Measurements from ENCODE around the gene AWAT1. TPM values are rescaled to one million over a fixed set of nuclear protein-coding genes. Genes with fewer than 3 reads are reported as not detected.
A peak's percentile ranks its signal among the peaks of the same experiment; 100 is the strongest.
"Not testable (repeated sequence)": the region's sequence is repeated elsewhere in the genome, so short reads cannot be mapped to it uniquely, and the experiment has no call there.

AWAT1 gene
- total RNA-seq = not detected in 2 replicates
- long read RNA-seq = 0 reads

DNA sequence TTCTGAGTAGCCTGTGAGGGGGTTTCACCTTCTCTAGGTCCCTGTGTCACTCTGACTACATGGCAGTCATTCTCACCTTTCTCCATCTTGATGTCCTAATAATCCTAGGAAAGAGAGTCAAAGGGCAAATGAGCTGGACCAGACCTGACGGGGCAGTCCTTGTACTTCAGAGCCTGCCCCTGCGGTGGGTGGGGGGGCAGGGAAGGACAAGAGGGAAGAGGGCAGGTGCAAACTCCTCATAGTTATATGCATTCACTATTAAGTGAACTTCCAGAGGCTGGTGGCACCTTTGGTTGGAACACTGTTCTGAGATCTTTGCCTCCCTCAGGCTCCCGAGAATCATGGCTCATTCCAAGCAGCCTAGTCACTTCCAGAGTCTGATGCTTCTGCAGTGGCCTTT lies at the start of gene AWAT1:
TSS of gene AWAT1 (plus strand) at position 301 of the 400 bp plus-strand sequence. CDS start at position 342, 41 bp downstream.
- TF ChIP-seq, protein P1, sequence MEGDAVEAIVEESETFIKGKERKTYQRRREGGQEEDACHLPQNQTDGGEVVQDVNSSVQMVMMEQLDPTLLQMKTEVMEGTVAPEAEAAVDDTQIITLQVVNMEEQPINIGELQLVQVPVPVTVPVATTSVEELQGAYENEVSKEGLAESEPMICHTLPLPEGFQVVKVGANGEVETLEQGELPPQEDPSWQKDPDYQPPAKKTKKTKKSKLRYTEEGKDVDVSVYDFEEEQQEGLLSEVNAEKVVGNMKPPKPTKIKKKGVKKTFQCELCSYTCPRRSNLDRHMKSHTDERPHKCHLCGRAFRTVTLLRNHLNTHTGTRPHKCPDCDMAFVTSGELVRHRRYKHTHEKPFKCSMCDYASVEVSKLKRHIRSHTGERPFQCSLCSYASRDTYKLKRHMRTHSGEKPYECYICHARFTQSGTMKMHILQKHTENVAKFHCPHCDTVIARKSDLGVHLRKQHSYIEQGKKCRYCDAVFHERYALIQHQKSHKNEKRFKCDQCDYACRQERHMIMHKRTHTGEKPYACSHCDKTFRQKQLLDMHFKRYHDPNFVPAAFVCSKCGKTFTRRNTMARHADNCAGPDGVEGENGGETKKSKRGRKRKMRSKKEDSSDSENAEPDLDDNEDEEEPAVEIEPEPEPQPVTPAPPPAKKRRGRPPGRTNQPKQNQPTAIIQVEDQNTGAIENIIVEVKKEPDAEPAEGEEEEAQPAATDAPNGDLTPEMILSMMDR (conservative IDR thresholded peaks at IDR 0.05) = no peak
- peaks cover 2% of the 10 kb centered on the region for H3K27me3 Mint-ChIP-seq (ENCODE audit: low read depth)
- H3K36me3 Mint-ChIP-seq (ENCODE audit: low read depth) = no peaks in the 10 kb centered on the region
- H3K4me1 Mint-ChIP-seq = no peaks in the 10 kb centered on the region
- no peak for DNase-seq (ENCODE audit: low read depth, low spot score)
- peaks cover 11% of the 10 kb centered on the region for H3K9me3 Mint-ChIP-seq
- no peak within 1 kb of the TSS for H3K27ac Mint-ChIP-seq (ENCODE audit: unreplicated experiment)
- no peak within 1 kb of the TSS for H3K4me3 Mint-ChIP-seq

DNA sequence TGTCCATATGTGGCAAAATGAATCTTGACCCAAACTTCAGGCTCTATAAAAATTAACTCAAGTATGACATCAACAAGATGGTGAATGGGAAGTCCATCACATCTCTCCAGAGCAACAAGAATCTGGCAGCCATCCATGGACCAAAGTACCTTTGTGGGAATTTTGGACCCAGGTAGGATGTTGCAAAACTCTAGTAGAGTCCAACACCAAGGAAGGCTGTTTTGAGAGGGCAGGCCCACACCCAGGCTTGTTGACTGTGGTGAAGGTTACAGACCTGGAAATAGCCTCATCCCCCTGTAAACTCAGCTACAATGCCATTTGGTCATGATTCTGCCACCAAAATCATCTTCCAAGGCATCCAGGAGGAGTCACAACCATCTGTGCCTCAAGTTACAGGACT lies 44.2 kb upstream of the AWAT1 start:
- H3K27ac Mint-ChIP-seq (ENCODE audit: unreplicated experiment) = no peak overlapping the region
- H3K4me3 Mint-ChIP-seq = no peak overlapping the region
- H3K27me3 Mint-ChIP-seq (ENCODE audit: low read depth) = peaks cover 2% of the 10 kb centered on the region
- TF ChIP-seq, protein P1 (conservative IDR thresholded peaks at IDR 0.05) = no peak
- DNase-seq (ENCODE audit: low read depth, low spot score) = no peak
- peaks cover 16% of the 10 kb centered on the region for H3K9me3 Mint-ChIP-seq
- H3K4me1 Mint-ChIP-seq = no peaks in the 10 kb centered on the region
- no peaks in the 10 kb centered on the region for H3K36me3 Mint-ChIP-seq (ENCODE audit: low read depth)

DNA sequence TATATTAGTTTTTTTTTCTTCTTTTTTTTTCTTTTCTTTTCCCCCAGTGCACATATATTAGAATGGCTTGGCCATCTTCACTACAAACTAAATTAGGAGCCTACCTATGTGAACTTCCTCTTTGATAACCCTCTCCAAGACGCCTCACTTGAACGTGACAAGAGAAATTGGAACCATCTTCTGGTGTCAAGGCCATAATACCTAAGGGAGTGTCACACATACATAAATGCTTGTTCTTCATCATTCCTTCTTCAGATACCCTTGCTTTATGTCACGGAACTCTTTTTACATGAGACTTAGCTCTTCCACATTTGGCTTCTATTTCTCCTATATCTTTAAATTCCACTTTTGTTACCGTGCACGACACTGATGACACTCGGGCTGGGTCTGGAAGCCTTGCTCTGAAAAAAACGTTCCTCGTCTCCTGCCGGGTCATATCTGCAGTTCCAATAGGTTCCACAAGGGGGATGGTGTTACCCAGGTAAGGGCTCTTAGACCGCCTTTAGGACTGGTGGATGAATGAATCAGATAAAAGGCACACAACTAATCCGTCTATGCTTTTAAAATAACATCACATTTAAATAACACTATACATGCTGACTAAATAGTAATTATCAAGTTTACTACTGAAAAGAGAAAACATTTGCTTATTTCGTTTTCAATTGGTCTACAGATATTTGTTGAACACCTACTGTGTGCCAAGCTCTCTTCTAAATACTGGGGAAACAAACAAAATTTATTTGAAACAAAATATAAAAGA lies 37.3 kb upstream of the AWAT1 start:
- peaks cover 9% of the 10 kb centered on the region for H3K9me3 Mint-ChIP-seq
- H3K36me3 Mint-ChIP-seq (ENCODE audit: low read depth) = no peaks in the 10 kb centered on the region
- peaks cover 2% of the 10 kb centered on the region for H3K27me3 Mint-ChIP-seq (ENCODE audit: low read depth)
- H3K4me3 Mint-ChIP-seq = no peak overlapping the region
- H3K27ac Mint-ChIP-seq (ENCODE audit: unreplicated experiment) = no peak overlapping the region
- H3K4me1 Mint-ChIP-seq = no peaks in the 10 kb centered on the region
- TF ChIP-seq, protein P1 (conservative IDR thresholded peaks at IDR 0.05) = peak; percentile 67
- peak; percentile 48 for DNase-seq (ENCODE audit: low read depth, low spot score)

DNA sequence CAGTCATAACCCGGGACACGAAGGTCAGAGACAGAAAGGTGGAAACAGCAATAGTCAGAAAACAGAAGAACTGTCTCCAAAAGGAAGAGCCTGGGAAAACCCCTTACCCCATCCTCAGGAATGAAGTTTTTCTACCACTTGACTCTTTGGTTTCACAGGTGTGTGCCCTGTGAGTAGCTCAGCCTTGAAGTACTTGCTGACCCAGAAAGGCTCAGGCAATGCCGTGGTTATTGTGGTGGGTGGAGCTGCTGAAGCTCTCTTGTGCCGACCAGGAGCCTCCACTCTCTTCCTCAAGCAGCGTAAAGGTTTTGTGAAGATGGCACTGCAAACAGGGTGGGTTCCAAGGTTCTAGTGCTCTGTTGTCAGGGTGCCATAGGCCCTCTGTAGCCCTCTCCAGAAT lies 32.7 kb upstream of the AWAT1 start:
- Mint-ChIP-seq H3K4me1 (no peaks in the 10 kb centered on the region), H3K36me3 (ENCODE audit: low read depth) (no peaks in the 10 kb centered on the region), H3K27ac (ENCODE audit: unreplicated experiment) (no peak overlapping the region), H3K9me3 (peaks cover 10% of the 10 kb centered on the region), H3K27me3 (ENCODE audit: low read depth) (peaks cover 6% of the 10 kb centered on the region), H3K4me3 (no peak overlapping the region)
- TF ChIP-seq, protein P1 (conservative IDR thresholded peaks at IDR 0.05) = no peak
- no peak for DNase-seq (ENCODE audit: low read depth, low spot score)

DNA sequence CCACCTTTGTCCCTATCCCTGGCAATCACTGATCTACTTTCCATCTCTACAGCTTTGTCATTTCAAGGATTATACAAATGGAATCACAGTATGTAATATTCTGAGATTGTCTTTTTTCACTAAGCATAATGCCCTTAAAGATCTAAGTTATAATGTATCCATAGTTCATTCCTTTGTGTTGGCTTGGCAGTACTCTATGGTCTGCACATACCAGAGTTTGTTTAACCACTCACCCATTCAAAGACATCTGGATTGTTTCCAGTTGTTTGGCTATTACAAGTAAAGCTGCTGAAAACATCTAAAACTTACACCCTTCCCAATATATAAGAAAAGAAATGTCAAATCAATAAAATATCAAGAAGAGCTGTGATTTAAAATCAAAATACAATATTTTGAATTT lies 26.0 kb upstream of the AWAT1 start:
- no peaks in the 10 kb centered on the region for H3K36me3 Mint-ChIP-seq (ENCODE audit: low read depth)

DNA sequence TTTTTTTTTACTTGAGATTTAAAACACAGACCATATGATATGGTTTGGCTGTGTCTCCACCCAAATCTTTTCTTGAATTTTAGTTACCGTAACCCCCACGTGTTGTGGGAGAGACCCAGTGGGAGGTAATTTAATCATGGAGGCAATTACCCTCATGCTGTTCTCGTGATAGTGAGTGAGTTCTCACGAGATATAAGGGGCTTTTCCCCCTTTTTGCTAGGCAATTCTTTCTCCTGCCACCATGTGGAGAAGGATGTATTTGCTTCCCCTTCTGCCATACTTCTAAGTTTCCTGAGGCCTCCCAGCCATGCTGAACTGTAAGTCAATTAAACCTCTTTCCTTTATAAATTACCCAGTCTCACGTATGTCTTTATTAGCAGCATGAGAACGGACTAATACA lies 24.9 kb upstream of the AWAT1 start:
- not testable (repeated sequence) for DNase-seq (ENCODE audit: low read depth, low spot score); H3K4me3 Mint-ChIP-seq; H3K9me3 Mint-ChIP-seq; H3K4me1 Mint-ChIP-seq; H3K27ac Mint-ChIP-seq (ENCODE audit: unreplicated experiment); H3K36me3 Mint-ChIP-seq (ENCODE audit: low read depth); H3K27me3 Mint-ChIP-seq (ENCODE audit: low read depth)

More for the DNA sequence above, 26.0 kb upstream of the AWAT1 start:
- H3K27me3 Mint-ChIP-seq (ENCODE audit: low read depth) = peaks cover 9% of the 10 kb centered on the region
- no peak overlapping the region for H3K27ac Mint-ChIP-seq (ENCODE audit: unreplicated experiment)
- no peak for DNase-seq (ENCODE audit: low read depth, low spot score)
- peaks cover 7% of the 10 kb centered on the region for H3K9me3 Mint-ChIP-seq
- TF ChIP-seq, protein P1 (conservative IDR thresholded peaks at IDR 0.05) = no peak
- H3K4me1 Mint-ChIP-seq = no peaks in the 10 kb centered on the region
- no peak overlapping the region for H3K4me3 Mint-ChIP-seq
